GM18508 (cell line): Measurements from ENCODE around the gene PRDM11.

Source experiments
- ATAC-seq: cut with Tn5 transposase; IDR thresholded peaks from one replicate; pipeline ENCODE4 v1.9.1; 2021; ENCODE audit warnings: moderate number of reproducible peaks; ENCODE audit not compliant: insufficient read depth, unreplicated experiment

Gene PRDM11

DNA sequence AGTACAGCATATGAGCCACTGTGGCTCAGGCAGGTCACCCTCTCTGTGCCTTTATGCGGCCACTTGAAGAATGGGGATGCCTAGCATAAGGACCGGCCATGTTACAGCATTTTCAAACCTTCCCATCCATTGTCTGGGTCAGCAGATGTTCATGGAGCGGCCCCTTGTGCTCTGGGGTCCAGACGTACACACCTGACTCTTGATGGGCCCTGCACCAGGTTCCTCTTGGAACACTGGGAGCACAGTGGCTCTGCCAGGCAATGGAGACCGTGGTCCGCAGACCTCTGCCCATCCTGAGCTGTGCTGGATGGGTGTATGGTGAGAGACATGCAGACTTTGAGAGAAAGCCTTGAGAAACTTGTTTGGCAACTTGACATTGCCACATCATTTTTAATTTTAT lies 9.8 kb downstream of the PRDM11 start:
- no peak for ATAC-seq

DNA sequence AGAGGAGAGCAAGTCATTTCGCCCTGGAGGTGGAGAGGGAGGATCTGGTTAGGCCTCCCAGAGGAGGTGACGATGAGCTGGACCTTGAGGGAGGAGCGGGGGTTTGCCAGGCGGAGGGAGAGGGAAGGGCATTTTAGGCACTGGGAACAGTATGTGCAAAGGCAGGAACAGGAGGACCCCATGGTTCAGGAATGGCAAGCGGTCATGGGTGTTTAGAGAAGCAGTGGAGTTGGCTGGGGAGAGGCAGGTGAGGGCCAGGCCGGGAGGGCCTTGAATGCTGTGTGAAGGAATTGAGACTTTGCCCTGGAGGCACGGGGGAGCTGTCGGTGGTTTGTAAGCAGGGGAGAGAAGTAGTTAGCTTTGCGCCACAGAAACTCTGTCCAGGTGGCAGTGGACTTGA lies 10.3 kb downstream of the PRDM11 start:
- ATAC-seq = no peak

DNA sequence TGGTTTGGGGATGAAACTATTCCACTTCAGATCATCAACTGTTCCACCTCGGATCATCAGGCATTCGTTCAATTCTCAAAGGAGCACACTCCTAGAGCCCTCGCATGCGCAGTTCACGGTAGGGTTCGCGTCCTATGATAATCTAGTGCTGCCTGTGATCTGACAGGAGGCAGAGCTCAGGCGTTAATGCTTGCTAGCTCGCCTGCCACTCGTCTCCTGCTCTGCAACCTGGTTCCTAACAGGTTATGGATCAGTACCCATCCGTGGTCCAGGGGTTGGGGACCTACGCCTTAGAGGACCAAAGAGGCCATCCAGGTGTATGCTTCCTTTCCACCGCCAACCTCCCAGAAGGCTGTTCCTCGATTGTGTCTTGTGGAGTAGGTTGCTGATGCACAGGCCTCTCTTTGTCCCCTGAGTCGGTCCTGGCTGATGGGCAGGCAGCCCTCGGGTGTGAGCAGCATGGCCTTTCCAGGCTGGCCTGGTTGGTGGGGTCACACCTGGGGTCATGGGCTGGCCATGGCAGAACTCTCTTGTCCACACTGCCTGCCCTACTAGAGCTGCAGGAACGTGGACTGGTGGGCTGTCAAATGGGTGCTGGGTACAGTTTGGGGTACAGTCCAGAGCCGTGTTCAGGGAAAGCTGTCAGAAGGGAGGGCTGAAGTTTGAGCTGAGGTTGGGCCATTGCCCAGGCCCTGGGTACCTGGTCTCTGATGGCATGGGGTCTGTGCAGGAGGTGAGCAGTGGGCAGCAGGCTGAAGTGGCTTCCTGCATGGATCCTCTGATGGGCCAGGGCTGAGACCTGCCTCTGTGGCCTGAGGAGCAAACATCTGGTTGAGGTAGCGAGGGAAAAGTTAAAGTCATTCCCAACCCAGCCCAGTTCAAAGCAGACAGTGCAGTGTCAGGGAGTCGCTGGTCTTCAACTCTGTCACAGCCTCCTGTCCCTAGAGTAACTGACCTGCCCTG lies 11.1 kb downstream of the PRDM11 start:
- no peak for ATAC-seq

DNA sequence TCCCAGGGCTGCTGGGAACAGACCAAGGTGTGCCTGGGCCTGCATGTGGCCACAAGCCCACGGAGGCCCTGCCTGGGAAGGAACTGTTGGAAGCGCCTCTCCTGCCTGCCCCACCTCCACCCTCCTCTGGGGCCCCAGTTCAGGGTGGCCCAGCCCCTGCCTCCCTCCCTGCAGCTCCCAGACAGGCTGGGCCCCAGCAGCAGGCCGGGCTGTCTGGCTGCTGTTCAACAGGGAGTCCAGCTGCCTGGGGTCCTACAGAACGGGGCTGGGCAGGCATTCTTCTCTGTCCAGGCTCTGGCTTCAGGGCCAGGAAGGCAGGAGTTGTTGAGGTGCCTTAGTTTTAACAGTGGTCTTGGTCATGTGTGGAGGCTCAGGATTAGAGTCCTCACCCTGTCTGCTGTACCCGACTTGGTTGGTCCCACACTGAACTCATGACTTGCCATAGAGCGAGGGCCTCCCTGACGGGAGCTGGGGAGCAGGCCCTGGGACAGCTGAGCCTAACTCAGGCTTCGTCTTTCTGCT lies 11.8 kb downstream of the PRDM11 start:
- ATAC-seq = no peak

DNA sequence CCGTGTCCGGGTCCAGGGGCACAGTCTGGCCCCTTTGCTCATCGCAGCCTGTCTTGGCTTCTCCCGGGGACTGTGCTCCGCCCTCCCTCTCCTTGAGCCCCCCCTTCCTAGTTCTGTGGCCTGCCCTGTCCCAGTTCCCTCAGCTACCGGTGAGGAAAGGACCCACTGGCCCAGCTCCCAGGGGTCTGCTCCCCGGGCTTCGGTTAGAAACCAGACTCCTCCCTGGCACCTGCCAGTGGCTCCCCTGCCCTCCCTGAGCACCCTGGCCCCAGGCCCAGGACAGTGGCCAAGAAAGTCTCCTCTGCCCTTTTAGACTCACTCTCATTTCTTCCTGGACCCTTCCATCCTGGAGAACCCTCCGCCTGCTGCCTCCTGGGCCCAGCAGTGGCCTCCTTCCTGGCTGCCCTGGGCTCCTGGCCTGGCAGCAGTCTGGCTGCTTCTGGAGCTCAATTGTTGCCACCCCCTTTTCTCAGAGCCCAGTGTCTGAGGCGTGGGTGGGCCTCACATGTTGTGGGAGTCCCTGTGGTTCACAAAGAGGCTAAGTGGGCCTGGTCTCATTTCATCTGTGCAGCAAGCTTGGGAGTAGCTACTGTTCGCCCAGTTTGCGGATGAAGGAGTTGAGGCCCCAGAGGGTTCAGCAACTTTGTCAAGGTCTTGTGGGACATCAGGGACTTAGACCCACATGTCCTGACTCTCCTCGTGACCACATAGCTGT lies 12.6 kb downstream of the PRDM11 start:
- ATAC-seq = no peak

DNA sequence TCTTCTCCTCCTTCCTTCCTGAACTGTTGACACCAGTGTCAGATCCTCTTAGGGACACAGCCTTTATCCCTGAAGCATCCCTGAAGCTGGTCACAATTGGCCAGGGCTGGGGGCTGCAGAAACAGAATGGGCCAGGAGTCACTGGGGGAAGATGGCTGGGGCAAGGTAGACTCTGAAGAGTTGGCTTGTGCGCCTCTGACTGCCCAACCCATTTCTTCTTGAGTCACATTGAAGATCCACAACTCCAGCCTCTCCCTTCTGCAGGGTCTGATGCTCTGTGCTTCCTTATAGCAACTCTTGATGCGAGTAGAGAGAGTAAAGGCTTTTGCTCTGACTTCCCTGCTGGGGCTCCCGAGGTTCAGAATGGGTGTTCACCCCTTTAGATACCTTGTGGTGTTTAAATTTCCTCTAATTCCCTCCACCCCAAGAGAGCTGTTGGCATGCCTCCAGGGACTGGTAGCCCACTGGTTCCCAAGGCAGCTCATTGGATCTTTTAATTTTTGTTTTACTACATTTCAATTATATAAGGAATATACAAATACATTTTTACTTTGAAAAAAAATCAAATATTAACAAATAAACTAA lies 13.4 kb downstream of the PRDM11 start:
- ATAC-seq = no peak

DNA sequence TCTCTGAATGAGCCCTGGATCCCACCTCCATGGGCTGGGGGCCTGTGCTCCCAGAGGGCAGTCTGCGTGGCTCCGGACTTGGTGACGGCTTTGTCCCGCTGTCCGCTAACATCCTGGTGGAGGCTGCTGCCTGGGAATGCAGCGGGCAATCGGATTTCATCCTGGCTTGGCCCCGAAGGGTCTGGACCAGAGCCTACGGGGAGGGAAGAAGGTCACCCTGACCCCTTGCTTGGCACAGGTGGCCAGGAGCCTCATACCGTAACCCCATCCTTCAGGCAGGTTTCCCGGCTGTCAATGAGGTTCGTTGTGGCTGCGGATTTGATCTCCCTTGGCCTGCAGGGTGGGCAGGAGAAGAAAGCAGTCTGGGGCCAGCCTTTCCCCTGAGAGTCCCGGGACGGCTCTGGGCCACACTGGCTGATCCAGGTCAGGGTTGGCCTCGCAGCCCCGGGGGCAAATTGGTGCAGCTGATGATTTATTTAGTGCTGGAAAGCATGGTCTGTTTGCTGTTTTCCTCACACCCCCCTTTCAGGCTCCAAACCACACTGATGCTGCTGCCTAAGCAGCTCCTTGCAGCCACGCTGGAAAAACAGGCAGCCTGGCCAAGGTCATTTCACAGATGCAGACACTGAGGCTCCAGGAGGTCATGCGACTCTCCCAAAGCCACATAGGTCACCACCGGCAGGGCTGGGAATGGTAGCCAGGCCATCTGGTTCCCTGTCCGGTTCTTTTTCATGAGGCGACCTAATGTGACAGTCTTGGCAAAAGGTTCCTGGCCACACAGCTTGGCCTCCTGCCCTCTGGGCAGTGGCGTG lies 15.0 kb downstream of the PRDM11 start:
- ATAC-seq = no peak

DNA sequence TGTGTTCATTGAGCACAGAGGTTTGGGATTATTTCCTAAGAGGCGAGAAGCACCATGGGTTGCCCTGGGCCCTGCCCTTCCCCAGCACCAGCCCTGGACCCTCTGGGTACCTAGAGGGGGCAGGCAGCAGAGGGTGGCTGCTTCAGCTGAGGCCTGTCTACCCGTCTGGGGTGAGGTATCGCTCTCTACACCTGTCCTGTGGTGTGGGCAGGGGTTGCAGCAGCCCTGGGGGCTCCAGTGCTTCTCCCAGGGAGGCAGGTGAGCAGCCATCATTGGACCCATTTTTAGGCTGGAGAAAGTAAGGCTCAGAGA lies 15.6 kb downstream of the PRDM11 start:
- no peak for ATAC-seq

DNA sequence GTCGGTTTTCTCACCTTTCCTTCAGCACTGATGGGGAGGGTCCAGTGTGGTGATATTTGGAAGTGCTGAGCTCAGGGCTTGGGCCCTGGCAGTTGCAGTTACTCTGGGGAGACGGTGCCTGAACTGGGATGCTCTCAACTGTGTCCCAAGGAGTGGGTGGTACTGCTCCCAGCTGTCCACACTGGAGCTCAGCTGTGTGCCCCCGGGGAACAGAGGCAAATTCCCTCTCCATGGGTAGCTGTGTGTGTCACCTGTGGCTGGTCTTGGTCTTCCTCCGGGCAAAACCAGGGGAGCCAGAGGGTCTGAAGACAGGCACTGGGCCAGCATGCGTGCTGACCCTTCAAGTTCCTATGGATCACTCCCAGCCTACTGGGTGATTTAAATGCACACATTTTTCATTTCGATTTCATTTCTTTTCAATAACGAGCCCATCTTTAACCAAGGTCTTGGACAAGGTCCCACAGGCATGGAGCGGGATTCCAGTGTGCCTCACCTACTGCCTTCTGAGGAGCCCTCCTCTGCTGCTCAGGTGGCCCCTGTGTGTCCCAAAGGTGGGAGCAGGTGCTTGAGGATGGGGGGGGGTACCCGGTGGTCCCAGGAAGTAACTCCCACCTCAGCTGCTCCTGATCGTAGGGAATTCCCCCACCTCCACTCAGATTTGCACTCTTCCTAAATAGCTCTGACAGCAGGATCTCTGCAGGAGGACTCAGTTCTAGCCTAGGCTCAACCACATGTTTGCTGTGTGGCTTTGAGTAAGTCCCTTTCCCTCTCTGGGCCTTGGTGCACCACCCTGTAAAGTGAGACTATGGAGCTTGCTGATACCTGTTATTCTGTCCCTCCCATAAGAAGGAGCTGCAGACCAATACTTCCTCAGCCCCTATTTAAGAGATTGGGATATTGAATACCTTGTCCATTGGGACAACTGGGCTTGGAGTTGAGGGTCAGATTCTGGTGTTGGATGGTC lies 16.8 kb downstream of the PRDM11 start:
- no peak for ATAC-seq

DNA sequence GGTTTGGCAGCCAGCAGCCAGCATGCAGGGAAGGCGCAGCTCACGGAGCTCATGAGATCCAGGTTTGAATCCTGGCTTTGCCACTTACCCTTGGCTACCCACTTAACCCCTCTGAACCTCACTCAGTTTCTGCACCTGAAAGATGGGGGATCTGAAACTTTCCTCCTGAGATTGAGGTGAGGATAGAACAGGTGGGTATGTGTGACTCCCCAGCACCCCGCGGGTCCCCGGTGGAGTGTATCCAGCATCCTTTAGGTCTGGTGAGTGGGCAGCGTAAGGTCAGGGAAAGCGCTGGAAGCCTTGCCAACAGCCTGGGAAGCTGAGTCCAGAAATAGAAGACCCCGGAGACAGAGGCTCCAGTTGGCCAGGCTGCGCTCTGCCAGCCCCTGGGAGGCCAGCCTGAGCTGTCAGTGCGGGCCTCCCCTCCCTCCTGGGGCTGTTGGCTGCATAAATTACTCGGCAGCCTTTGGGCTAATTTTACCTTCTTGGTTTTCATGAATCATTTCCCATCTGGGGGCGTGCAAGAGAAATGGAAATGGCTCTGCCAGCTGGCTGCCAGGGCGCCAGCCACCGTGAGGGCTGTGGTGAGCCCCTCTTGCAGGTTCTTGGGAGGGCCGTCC lies 17.6 kb downstream of the PRDM11 start:
- no peak for ATAC-seq

DNA sequence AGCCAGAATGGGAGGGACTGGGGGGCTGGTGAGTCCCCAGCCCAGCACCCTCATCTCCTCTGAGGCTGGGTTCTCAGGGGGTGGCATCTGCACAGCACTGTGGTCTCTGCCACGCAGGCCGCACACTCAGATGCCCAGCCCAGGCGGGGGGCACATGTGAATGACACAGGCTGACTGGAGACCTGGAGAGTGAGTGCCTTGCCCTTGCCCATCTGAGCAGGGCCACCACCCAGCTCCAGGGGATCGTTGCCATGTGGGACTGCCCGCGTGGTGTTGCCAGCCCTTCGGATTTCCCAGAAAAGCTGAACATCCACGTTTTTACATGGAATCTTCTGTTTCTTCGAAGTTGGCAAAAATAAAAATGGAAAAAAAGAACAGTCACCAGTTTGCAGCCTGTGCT lies 18.9 kb downstream of the PRDM11 start:
- ATAC-seq = no peak

DNA sequence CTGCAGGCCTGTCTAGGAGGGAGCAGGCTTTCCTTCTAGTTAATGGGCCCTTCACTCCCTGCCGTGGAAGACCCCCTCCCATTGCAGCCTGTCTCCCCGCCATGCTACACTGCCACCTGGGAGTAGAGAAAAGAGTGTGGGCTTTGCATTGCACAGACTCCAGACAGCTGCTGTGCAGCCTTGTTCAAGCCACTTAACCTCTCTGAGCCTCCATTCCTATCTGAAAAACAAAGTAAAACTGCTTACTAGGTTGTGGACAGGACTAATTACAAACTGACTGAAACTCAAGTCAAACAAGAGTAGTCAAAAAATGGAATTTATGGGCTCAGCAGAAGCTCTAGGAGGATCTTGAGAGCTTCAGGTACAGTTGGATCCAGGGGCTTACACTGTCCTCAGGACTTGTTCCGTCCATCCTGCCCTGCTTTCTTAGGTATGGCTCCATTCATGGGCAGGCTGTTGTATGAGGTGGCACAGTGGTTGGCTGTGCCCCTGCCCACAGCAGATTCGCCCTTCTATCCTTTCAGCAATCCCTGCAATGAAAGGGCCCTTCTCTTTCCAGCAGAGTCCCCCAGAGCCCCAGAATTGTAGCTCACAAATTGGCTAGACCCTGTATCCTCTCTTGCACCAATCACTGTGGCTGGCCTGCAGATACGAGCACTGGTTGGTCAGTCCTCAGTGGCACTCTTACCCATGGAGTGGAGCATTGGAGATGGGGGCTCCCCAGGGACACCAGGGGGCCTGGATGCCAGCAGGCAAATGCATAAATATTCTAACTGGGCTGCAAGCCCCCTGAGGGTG lies 19.6 kb downstream of the PRDM11 start:
- ATAC-seq = no peak

DNA sequence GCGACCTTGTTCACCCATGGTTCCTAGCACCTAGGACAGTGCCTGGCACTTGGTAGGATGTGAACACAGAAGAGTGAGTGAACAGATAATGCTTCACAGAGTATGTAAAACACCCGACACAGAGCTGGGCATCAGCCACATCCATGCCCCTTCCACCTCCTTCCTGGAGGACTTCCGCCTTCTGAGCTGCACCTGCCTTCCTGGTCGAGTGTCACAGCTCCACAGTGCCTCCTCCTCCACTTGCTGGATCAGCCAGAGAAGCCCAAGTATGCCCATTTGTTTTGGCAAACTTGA lies 20.1 kb downstream of the PRDM11 start:
- no peak for ATAC-seq

DNA sequence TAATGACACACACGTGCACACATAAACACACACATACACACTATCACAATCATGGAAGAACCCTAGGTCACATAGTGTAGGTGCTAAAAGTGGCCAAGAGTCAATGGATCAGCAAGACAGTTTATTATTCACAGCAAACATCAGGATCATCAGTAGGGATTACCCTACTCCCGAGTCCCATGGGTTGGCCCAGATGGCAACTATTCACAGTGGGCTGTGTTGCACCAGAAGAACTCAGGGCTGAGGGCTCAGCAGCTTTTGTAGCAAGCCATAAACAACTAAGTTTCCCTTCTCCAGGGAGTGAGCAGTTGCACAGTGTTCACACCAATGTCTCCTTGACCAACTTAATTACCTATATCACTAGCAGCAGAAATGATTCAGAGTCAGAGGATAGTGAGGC lies 20.8 kb downstream of the PRDM11 start:
- no peak for ATAC-seq

DNA sequence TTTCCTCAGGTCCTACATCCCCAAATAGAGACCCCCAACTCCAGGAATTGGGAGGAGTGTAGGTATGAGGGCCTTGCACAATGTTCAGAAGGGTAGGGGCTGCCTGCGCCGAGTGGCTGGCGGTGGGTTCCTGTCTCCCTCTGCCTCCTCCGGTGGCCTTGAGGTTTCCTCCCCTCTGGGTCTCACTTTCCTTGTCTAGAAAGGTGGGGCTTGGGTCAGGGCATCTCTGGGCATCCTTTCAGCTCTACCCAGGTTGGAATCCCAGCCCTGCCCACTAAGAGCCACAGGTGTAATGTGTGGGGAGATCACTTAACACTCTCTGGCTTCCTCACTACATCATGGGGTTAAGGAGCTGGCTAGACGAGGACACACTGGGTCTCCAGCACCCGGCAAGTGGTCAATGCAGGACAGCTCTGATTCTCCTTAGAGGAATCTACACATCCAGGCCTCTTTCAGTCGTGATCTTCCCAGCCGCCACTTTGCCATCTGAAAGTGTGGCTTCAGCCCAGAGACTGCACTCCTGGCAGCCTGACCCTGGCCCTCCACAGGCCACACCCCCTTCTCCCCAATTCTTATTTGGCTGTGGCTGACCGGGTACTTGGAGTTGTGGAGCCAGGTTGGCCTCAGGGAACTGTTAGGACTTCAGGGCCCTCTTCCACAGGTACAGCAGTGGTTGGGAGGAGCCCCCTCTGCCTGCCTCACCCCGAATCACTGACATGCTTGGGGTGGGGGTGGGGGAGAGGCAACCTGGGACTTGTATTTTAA lies 22.1 kb downstream of the PRDM11 start:
- ATAC-seq = no peak

DNA sequence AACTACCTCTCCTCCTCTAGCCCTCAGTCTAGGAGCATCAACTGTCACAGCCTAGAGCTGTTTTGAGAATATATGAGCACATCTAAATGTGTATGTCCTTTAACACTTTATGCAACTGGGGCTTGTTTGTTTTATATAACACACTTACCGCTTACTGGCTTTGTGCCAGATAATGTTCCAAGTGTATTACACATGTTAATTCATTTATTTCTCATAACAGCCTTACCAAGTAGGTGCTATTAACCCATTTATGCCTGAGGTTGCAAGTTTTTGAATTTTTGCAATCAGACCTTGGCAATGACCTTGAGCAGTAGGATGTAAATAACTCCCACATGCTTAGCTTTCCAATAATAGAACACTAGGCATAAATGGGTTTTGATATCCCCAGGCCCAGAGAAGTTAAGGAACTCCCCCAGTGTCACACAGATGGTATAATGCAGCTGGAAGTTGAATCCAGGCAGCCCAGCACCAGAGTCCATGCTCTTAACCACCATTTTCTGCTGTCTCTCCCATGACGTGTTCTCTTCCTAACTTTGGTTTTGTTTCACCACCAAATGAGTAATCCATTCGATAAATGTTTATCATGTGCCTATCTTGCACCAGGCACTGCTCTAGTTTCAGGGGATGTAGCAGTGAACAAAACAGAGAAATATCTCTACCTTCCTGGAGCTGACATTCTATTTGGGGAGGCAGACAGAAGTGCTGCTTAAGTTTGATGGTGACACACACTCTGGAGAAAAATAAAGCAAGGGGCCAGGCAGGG lies 23.1 kb downstream of the PRDM11 start:
- no peak for ATAC-seq

DNA sequence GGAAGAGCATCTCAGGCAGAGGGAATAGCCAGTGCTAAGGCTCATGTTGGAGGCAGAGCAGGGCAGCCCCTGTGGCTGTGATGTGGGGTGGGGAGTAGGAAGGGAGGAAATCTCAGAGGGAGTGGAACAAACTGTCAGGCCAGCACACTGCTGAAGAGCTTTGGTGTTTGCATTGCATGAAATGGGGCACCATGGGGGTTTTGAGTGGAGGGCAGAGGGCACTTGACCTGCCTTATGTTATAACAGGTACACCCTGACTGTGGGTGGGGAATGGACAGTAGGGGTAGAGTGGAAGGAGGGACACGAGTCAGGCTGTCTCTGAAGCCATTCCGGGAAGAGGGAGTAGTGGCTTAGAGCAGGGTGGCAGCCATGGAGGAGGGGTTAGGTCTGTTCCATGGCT lies 24.0 kb downstream of the PRDM11 start:
- no peak for ATAC-seq
